Stomach (tissue), 9 donors: ENCODE measurements around the gene ARPC5. TPM values are rescaled to one million over a fixed set of nuclear protein-coding genes. Genes with fewer than 3 reads are reported as not detected.

Source experiments
- DNase-seq, 2 donors: peaks; one replicate each; pipeline versions ENCODE4 v3.0.0 to v3.0.0-alpha.2; 2013 to 2019
- H3K27ac ChIP-seq, 5 donors: fragments of 200-600 bp in 4 of 5; sonication (generic) in 4 of 5; one replicate each; pipeline ENCODE4 v1.5.1; 2013 to 2019; ENCODE audit warnings: mild to moderate bottlenecking in 1 of 5, moderate library complexity in 1 of 5
- H3K27me3 ChIP-seq, 3 donors: fragments of 200-600 bp; sonication (generic); one replicate each; pipeline ENCODE4 v1.5.1; 2017 to 2019; ENCODE audit warnings: mixed run types in 1 of 3
- H3K36me3 ChIP-seq, 4 donors: fragments of 200-600 bp; sonication (generic); 1 replicate in 3 of 4; 2 replicates in 1 of 4; pipeline ENCODE4 v1.5.1; 2016 to 2019
- H3K4me1 ChIP-seq, 4 donors: fragments of 200-600 bp; sonication (generic); one replicate each; pipeline ENCODE4 v1.5.1; 2016 to 2019
- H3K4me3 ChIP-seq, 4 donors: fragments of 200-600 bp; sonication (generic) in 3 of 4; one replicate each; pipeline ENCODE4 v1.5.1; 2016 to 2019; ENCODE audit warnings: mild to moderate bottlenecking in 1 of 4
- H3K9me3 ChIP-seq, 4 donors: fragments of 200-600 bp; sonication (generic); one replicate each; pipeline ENCODE4 v1.5.1; 2016 to 2019
- EP300 ChIP-seq: sonication (generic); formaldehyde crosslinking; IDR thresholded peaks from one replicate; pipeline ENCODE4 v1.6.1; 2017; ENCODE audit warnings: antibody characterized with exemption
- POLR2A ChIP-seq, 4 donors: fragments of 450-650 bp; IDR thresholded peaks; one replicate each; pipeline ENCODE4 v1.6.1; 2016; ENCODE audit warnings: antibody characterized with exemption in 4 of 4, control low read depth in 2 of 4, mild to moderate bottlenecking in 1 of 4, moderate library complexity in 1 of 4
- POLR2AphosphoS5 ChIP-seq, 3 donors: sonication (generic); formaldehyde crosslinking; IDR thresholded peaks; one replicate each; pipeline ENCODE4 v1.6.1; 2016; ENCODE audit warnings: antibody characterized with exemption in 3 of 3
- WGBS, 5 donors: extraction: QIAGEN DNeasy Blood & Tissue Kit in 3 of 5; methylation state at CpG; one replicate each; pipeline versions ENCODE4 v1.1.5 to v1.1.7; 2013 to 2018; 5-methylcytosine and 5-hydroxymethylcytosine counted together
- intact Hi-C: fragments of 100-400 bp; cut with DNase I; formaldehyde crosslinking; loops from one replicate; pipeline ENCODE4 v1.15.1; 2023; ENCODE audit warnings: low total_unique reads
- polyA plus RNA-seq, 3 donors: library from polyadenylated mRNA; stranded (reverse); fragments of 200-250 nt; gene quantifications; one replicate each; pipeline ENCODE4 v1.2.3, GENCODE V29; 2013
- total RNA-seq, 5 donors: library from RNA; depleted of rRNA; stranded (reverse); fragments of >200 nt; gene quantifications; one replicate each; pipeline versions ENCODE4 v1.1.0 to v1.2.3, GENCODE V29; 2014 to 2016
- TF ChIP-seq, protein P1 (sequence below), 7 experiments: fragments of 450-650 bp in 4 of 7; fragments of 200-600 bp in 3 of 7; sonication (generic) in 3 of 7; IDR thresholded peaks; one replicate each; pipeline ENCODE4 v1.5.1; 2016 to 2019; ENCODE audit warnings: antibody characterized with exemption in 7 of 7, control low read depth in 2 of 7, mild to moderate bottlenecking in 1 of 7
- donor health status: healthy with polysubstance abuse.
- donor health status: Bipolar disorder and iron deficiency.
- donor health status: healthy.

ARPC5 gene
- total and polyA plus RNA-seq, 8 donors: 26.3 to 106 (median 80.6) TPM

DNA sequence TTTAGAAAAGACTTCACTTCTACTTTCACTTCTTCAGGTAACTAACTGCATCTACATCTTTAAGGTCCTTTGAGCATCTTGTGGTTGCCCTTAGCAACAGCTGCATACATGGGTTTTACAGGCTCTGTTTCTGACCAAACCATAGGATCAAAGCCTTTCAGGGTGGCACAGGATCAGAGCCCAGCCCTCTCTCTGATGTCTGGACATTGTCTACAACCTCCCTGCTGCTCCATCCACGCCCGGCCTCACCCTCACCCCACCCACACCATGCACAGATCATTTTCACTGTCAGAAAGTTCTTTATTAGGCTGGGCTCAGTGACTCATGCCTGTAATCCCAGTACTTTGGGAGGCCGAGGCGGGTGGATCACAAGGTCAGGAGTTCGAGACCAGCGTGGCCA lies 50.5 kb downstream of the ARPC5 start:
- DNase-seq: no peak
- no peak overlapping the region for H3K27ac ChIP-seq
- no peaks in the 10 kb centered on the region for H3K36me3 ChIP-seq
- no peaks in the 10 kb centered on the region for H3K27me3 ChIP-seq
- no peaks in the 10 kb centered on the region for H3K9me3 ChIP-seq
- intact Hi-C loops: no loop called here
- WGBS, 5 donors: 70 to 87% (median 79%) methylated on average over 6 of the region's 6 CpGs
- H3K4me3 ChIP-seq: no peak overlapping the region
- peaks cover 0 to 35% (median 0%) of the 10 kb centered on the region in 4 donors for H3K4me1 ChIP-seq
- TF ChIP-seq, protein P1, sequence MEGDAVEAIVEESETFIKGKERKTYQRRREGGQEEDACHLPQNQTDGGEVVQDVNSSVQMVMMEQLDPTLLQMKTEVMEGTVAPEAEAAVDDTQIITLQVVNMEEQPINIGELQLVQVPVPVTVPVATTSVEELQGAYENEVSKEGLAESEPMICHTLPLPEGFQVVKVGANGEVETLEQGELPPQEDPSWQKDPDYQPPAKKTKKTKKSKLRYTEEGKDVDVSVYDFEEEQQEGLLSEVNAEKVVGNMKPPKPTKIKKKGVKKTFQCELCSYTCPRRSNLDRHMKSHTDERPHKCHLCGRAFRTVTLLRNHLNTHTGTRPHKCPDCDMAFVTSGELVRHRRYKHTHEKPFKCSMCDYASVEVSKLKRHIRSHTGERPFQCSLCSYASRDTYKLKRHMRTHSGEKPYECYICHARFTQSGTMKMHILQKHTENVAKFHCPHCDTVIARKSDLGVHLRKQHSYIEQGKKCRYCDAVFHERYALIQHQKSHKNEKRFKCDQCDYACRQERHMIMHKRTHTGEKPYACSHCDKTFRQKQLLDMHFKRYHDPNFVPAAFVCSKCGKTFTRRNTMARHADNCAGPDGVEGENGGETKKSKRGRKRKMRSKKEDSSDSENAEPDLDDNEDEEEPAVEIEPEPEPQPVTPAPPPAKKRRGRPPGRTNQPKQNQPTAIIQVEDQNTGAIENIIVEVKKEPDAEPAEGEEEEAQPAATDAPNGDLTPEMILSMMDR (IDR thresholded peaks at IDR 0.05): no peak
- TF ChIP-seq EP300 (no peak), POLR2A (IDR thresholded peaks at IDR 0.05) (no peak), POLR2AphosphoS5 (IDR thresholded peaks at IDR 0.05) (no peak)

DNA sequence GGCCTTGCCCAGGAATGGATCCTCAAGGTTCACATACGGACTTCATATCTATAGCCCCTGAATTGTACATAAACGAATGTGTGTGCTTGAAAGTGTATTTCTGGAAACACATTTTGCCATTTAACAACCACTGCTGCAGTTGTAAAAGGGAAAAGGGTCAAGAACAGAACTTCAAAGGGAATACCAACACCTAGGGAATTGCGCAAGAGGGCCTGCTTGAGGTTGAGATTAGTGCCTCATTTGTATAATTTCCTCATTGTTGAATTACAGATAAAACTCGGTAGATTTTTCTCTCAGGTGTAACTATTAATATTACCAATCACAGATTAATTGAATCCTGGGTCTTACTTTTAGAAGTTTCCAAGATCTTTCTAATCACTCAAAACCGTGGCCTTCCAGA lies 51.4 kb downstream of the ARPC5 start:
- no peak for DNase-seq
- Histone ChIP-seq H3K9me3 (no peaks in the 10 kb centered on the region), H3K4me1 (peaks cover 0 to 39% (median 0%) of the 10 kb centered on the region in 4 donors), H3K4me3 (no peak overlapping the region), H3K27ac (peak overlapping the region in 2 of 5 donors; percentile 55 to 73), H3K36me3 (no peaks in the 10 kb centered on the region), H3K27me3 (no peaks in the 10 kb centered on the region)
- TF ChIP-seq EP300 (no peak), POLR2AphosphoS5 (IDR thresholded peaks at IDR 0.05) (no peak), POLR2A (IDR thresholded peaks at IDR 0.05) (no peak)
- TF ChIP-seq, protein P1 (IDR thresholded peaks at IDR 0.05): no peak
- 28 to 52% (median 41%) methylated on average over 5 of the region's 5 CpGs for WGBS, 5 donors
- intact Hi-C loops: no loop called here

DNA sequence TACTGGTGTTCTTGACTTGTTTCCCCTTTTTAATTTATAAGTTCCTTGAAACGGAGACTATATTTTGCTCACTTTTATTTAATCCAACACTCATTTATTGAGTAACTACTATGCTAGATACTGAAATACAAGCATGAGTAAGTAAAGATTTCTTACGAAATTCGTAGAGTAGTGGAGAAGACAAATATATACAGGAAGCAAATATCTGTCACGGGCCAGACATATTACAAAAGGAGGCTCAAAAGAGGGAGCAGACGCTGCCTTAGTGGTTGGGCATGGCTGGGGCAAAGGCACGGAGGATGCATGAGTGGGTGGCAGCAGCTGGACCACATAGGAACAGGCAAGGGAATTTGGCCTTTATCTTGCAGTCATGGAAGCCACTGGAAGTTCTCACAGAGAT lies 52.1 kb downstream of the ARPC5 start:
- 76 to 87% (median 81%) methylated on average over 6 of the region's 6 CpGs for WGBS, 5 donors
- Histone ChIP-seq H3K27ac (peak overlapping the region in 2 of 5 donors; percentile 55 to 73), H3K4me1 (peaks cover 0 to 39% (median 0%) of the 10 kb centered on the region in 4 donors)

DNA sequence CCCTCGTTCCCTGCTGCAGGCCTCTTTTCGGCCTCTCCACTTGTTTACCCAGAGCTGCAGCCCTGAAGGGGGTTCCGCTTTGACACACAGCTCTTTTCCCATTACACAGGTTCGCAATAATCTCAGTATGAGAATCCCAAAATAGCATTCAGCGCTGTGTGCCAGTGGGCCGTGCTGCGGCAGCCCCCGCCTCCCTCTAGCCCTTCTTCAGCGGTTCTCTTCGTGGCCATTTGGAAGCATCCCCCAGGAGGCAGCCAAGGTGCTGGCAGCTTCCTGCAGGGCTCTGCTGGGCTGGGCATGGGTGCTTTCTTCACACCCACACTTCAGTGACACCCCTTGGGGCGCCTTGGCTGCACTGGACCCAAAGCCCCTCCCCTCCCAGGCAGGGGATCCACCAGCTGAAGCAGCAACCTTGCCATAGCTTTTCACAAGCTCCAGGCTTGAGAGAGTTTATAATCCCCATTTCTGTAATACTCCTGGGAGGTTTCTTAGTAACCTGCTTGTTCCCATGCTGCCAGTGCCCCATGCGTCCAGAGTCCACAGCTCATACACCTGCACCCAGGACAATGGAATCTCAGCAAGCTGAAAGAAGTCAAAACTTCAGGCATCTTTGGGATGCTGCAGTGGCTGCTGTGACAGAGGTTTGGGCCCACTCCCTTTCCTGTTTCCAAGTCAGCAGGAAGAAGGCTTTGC lies 53.4 kb downstream of the ARPC5 start:
- WGBS, 5 donors: 84 to 94% (median 91%) methylated on average over 11 to 12 of the region's 12 CpGs
- intact Hi-C loops: no loop called here
- TF ChIP-seq EP300 (no peak), POLR2A (IDR thresholded peaks at IDR 0.05) (no peak), POLR2AphosphoS5 (IDR thresholded peaks at IDR 0.05) (no peak)
- TF ChIP-seq, protein P1 (IDR thresholded peaks at IDR 0.05): no peak
- no peaks in the 10 kb centered on the region for H3K27me3 ChIP-seq
- DNase-seq: no peak
- no peak overlapping the region for H3K4me3 ChIP-seq
- no peaks in the 10 kb centered on the region for H3K9me3 ChIP-seq
- H3K4me1 ChIP-seq: peaks cover 0 to 41% (median 0%) of the 10 kb centered on the region in 4 donors
- H3K27ac ChIP-seq: peak overlapping the region in 2 of 5 donors; percentile 36 to 73
- H3K36me3 ChIP-seq: no peaks in the 10 kb centered on the region

More for the DNA sequence above, 52.1 kb downstream of the ARPC5 start:
- Histone ChIP-seq H3K4me3 (no peak overlapping the region), H3K9me3 (no peaks in the 10 kb centered on the region), H3K27me3 (no peaks in the 10 kb centered on the region), H3K36me3 (no peaks in the 10 kb centered on the region)
- no peak for DNase-seq
- intact Hi-C loops: no loop called here
- TF ChIP-seq POLR2A (IDR thresholded peaks at IDR 0.05): no peak
- no peak for TF ChIP-seq POLR2AphosphoS5 (IDR thresholded peaks at IDR 0.05)
- no peak for TF ChIP-seq EP300
- TF ChIP-seq, protein P1 (IDR thresholded peaks at IDR 0.05): no peak
